HepG2 (cell line): ENCODE results near the gene CNIH3. TPM values are rescaled to one million over a fixed set of nuclear protein-coding genes. Genes with fewer than 3 reads are reported as not detected.

Experiments used
- ATAC-seq: fragments of 200-7000 bp; cut with Tn5 transposase; 3 replicates; pipeline ENCODE4 v1.9.1; 2020; ENCODE audit warnings: mild to moderate bottlenecking, moderate library complexity
- BruUV-seq: library from RNA; stranded (reverse); fragments of 400-500 nt; replicated peaks from 2 replicates; lab custom pipeline; 2021; lab: Mats Ljungman, UMichigan
- CTCF ChIA-PET: fragments of 300-600 bp; formaldehyde crosslinking; extraction: SDS; loops from one replicate; lab custom pipeline; 2021; ENCODE audit warnings: low total read pairs, inconsistent platforms, low intra/inter-chr PET ratio; lab: Yijun Ruan, JAX
- POLR2A ChIA-PET: fragments of 350-600 bp; sonication (Branson Sonifier 250); formaldehyde crosslinking; loops from one replicate; lab custom pipeline; 2020; ENCODE audit warnings: antibody characterized with exemption, inconsistent platforms; lab: Yijun Ruan, JAX
- DNase-seq: peaks from one replicate; pipeline ENCODE4 v3.0.0-alpha.2; 2015; ENCODE audit warnings: low spot score
- FAIRE-seq: peaks from 3 replicates; lab custom pipeline; 2011; peaks lifted over from hg19 to GRCh38; lab: Jason Lieb, UNC
- H2AFZ ChIP-seq: one replicate; pipeline ENCODE4 v1.6.1; 2011; ENCODE audit warnings: low read length, inconsistent platforms
- H3K27ac ChIP-seq: fragments of 300-600 bp; 3 replicates; pipeline ENCODE4 v1.8.0; 2011; ENCODE audit warnings: mixed run types, mild to moderate bottlenecking, mixed read lengths, low read length, inconsistent platforms; ENCODE audit not compliant: insufficient read depth; ENCODE audit errors: extremely low read length
- H3K27me3 ChIP-seq, 2 experiments: fragments of 200-600 bp in 1 of 2; 2 replicates in 1 of 2; 3 replicates in 1 of 2; pipeline versions ENCODE4 v1.6.0 to v1.8.0; 2011; ENCODE audit warnings: low read length in 2 of 2, mild to moderate bottlenecking in 2 of 2, moderate library complexity in 2 of 2, inconsistent platforms in 1 of 2; ENCODE audit not compliant: insufficient read depth in 2 of 2, control insufficient read depth in 1 of 2
- H3K36me3 ChIP-seq, 2 experiments: fragments of 200-600 bp in 1 of 2; replicated peaks in 1 of 2; 2 replicates in 1 of 2; 3 replicates in 1 of 2; pipeline versions ENCODE4 v1.5.1 to v1.8.0; 2011; ENCODE audit warnings: low read length in 2 of 2, inconsistent platforms in 1 of 2; ENCODE audit not compliant: insufficient read depth in 2 of 2, control insufficient read depth in 1 of 2
- H3K4me1 ChIP-seq: 2 replicates; pipeline ENCODE4 v1.5.1; 2012; ENCODE audit warnings: low read length, inconsistent platforms; ENCODE audit not compliant: insufficient read depth
- H3K4me2 ChIP-seq: 2 replicates; pipeline ENCODE4 v1.6.0; 2011; ENCODE audit warnings: low read depth, low read length, inconsistent platforms
- H3K4me3 ChIP-seq, 3 experiments: fragments of 200-600 bp in 1 of 3; sonication (generic), shearing (Covaris generic) in 1 of 3; replicated peaks in 1 of 3; 2 replicates each; pipeline ENCODE4 v1.5.1; 2011 to 2016; ENCODE audit warnings: low read length in 3 of 3, inconsistent platforms in 2 of 3, low read depth in 2 of 3, mild to moderate bottlenecking in 2 of 3, control low read depth in 1 of 3, mixed read lengths in 1 of 3; ENCODE audit not compliant: insufficient read depth in 1 of 3
- H3K79me2 ChIP-seq: one replicate; pipeline ENCODE4 v1.6.1; 2011; ENCODE audit warnings: low read length, inconsistent platforms; ENCODE audit not compliant: insufficient read depth
- H3K9ac ChIP-seq: 2 replicates; pipeline ENCODE4 v1.6.0; 2011; ENCODE audit warnings: mild to moderate bottlenecking, low read depth, low read length, inconsistent platforms; ENCODE audit not compliant: insufficient read depth
- H3K9me3 ChIP-seq: 2 replicates; pipeline ENCODE4 v1.5.1; 2012; ENCODE audit warnings: mild to moderate bottlenecking, low read length
- H4K20me1 ChIP-seq: 2 replicates; pipeline ENCODE4 v1.6.0; 2011; ENCODE audit warnings: inconsistent platforms, mild to moderate bottlenecking, low read length, moderate library complexity; ENCODE audit not compliant: insufficient read depth
- EED ChIP-seq: sonication (generic); formaldehyde crosslinking; IDR thresholded peaks from 2 replicates; pipeline ENCODE4 v1.5.0; 2020; ENCODE audit warnings: mild to moderate bottlenecking, missing genetic modification reagents
- FOXC1 ChIP-seq: sonication (generic); formaldehyde crosslinking; IDR thresholded peaks from 2 replicates; pipeline ENCODE4 v1.8.0; 2022; ENCODE audit warnings: mild to moderate bottlenecking, missing genetic modification reagents, borderline replicate concordance
- MNT ChIP-seq: fragments of 450-650 bp; IDR thresholded peaks from 2 replicates; pipeline ENCODE4 v1.6.1; 2016
- NFYC ChIP-seq: IDR thresholded peaks from 2 replicates; pipeline ENCODE4 v1.6.1; 2016; ENCODE audit warnings: missing genetic modification reagents, missing compliant biosample characterization
- NR2C2 ChIP-seq: sonication (generic); formaldehyde crosslinking; IDR thresholded peaks from 2 replicates; pipeline ENCODE4 v1.4.0; 2020; ENCODE audit warnings: missing genetic modification reagents, mild to moderate bottlenecking, moderate library complexity, borderline replicate concordance
- THYN1 ChIP-seq: sonication (generic); formaldehyde crosslinking; IDR thresholded peaks from 2 replicates; pipeline ENCODE4 v1.8.1; 2023; ENCODE audit warnings: low read depth, mild to moderate bottlenecking, moderate library complexity, missing genetic modification reagents, borderline replicate concordance
- ZMAT5 ChIP-seq: sonication (generic); formaldehyde crosslinking; IDR thresholded peaks from 2 replicates; pipeline ENCODE4 v1.5.0; 2020; ENCODE audit warnings: mild to moderate bottlenecking, low read depth, missing genetic modification reagents, borderline replicate concordance
- ZNF547 ChIP-seq: sonication (generic); formaldehyde crosslinking; IDR thresholded peaks from 2 replicates; pipeline ENCODE4 v1.5.1; 2020; ENCODE audit warnings: mild to moderate bottlenecking, missing genetic modification reagents
- ZSCAN9 ChIP-seq: IDR thresholded peaks from 2 replicates; pipeline ENCODE4 v1.6.1; 2016; ENCODE audit warnings: borderline replicate concordance
- WGBS: methylation state at CpG from one replicate; pipeline ENCODE4 v1.1.6; 2017; ENCODE audit warnings: low lambda C conversion rate; 5-methylcytosine and 5-hydroxymethylcytosine counted together
- in situ Hi-C: cut with HindIII; loops from 2 replicates; pipeline ENCODE4 v1.10.0; 2017; ENCODE audit warnings: low pct_unique_long_range_greater_than_20kb; ENCODE audit not compliant: extremely low pct_ligation_motif_present
- intact Hi-C: fragments of 100-400 bp; cut with micrococcal nuclease; formaldehyde crosslinking; loops from one replicate; pipeline ENCODE4 v1.10.0; 2022; ENCODE audit not compliant: unreplicated experiment
- polyA plus RNA-seq, 8 experiments: library from polyadenylated mRNA; depleted of rRNA in 3 of 8; stranded (reverse) in 7 of 8; unstranded in 1 of 8; fragments of >200 nt; fragmentation: Illumina TruSeq in 4 of 8; extraction: Trizol in 4 of 8; gene quantifications; 2 replicates each; pipeline versions ENCODE4 v1.2.1 to v1.2.3, GENCODE V29; 2011 to 2016; ENCODE audit warnings: low read depth in 4 of 8, missing spikeins in 1 of 8, mixed read lengths in 1 of 8; ENCODE audit not compliant: insufficient read depth in 1 of 8
- total RNA-seq, 5 experiments: library from RNA; depleted of rRNA; stranded (reverse); fragments of >200 nt; fragmentation: Illumina TruSeq; extraction: Trizol; gene quantifications; 2 replicates each; pipeline ENCODE4 v1.2.3, GENCODE V29; 2016; ENCODE audit warnings: low read depth in 1 of 5
- TF ChIP-seq, protein P1 (sequence below): sonication (generic); formaldehyde crosslinking; IDR thresholded peaks from 2 replicates; pipeline ENCODE4 v1.8.1; 2022; ENCODE audit warnings: low read depth, mild to moderate bottlenecking, missing genetic modification reagents
- TF ChIP-seq, protein P2 (sequence below): sonication (generic); formaldehyde crosslinking; IDR thresholded peaks from 2 replicates; pipeline ENCODE4 v1.5.0; 2020; ENCODE audit warnings: mild to moderate bottlenecking, missing genetic modification reagents, borderline replicate concordance

The CNIH3 gene
- total and polyA plus RNA-seq, 2 of the 13 experiments (the other 11 are each of a cell fraction or from before 2014, with no cell fraction given): 0.36 to 1.1 TPM

DNA sequence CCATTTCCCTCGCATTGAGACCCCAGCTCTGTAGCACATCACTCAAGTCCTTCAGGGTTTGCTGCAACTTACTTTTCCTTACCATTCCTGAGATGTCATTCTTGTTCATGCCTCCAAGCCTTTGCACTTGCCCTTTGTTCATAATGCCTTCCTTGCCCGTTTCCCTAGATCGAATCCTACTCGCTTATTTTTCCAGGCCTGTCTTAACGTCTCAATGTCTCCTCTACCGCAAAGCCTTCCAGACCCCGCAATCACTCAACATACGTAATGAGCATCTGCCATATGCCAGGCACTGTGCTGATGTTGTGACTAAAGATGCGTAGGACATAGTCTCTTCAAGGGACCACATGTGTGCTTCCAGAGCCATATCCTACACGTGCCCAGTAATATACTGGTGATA lies 31.1 kb upstream of the CNIH3 start (continued):
- TF ChIP-seq FOXC1 (CRISPR knock-in tag): no peak
- no peak for TF ChIP-seq ZMAT5
- no peak for TF ChIP-seq NFYC (CRISPR knock-in tag)

DNA sequence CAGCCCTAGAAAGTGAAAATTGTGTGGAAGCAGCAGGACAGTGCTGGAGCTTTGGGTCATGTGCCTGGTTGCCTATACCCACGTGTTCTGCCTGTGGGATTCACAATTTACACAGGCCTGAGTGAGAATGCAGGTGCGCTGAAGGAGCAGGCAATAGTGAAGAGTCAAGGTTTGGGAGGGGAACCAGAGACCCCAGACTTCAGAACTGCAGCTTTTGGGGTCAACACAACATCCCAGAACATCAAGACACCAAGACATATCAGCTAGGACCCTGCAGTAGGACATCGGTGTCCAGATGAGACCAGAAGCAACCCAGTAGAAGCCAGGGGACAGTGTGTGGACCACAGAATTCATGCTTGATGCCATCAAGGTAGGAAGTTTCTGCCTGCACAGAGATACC lies 29.1 kb upstream of the CNIH3 start:
- DNase-seq (no peak), ATAC-seq (no peak), FAIRE-seq (no peak)
- ChIA-PET POLR2A (no interaction called here), CTCF (no interaction called here)
- in situ Hi-C loops: no loop called here
- Histone ChIP-seq H3K27ac (no peak overlapping the region), H3K9ac (no peak overlapping the region), H3K36me3 (no peaks in the 10 kb centered on the region), H3K4me2 (no peak overlapping the region), H3K27me3 (no peaks in the 10 kb centered on the region), H3K79me2 (no peaks in the 10 kb centered on the region), H4K20me1 (no peaks in the 10 kb centered on the region), H3K9me3 (no peaks in the 10 kb centered on the region), H2AFZ (no peak overlapping the region), H3K4me3 (no peak overlapping the region), H3K4me1 (no peaks in the 10 kb centered on the region)
- peak; percentile 84 for TF ChIP-seq MNT
- TF ChIP-seq ZSCAN9: no peak
- no TSS peak for BruUV-seq
- intact Hi-C loops: no loop called here
- WGBS: 22% methylated on average over 3 of the region's 3 CpGs

GRCh38 chr1:224588515-224588914 lies 27.6 kb upstream of the CNIH3 start:
- H3K4me1 ChIP-seq: no peaks in the 10 kb centered on the region
- H3K36me3 ChIP-seq: no peaks in the 10 kb centered on the region
- H3K4me2 ChIP-seq: no peak overlapping the region
- in situ Hi-C loops (no loop called here), intact Hi-C loops (no loop called here)
- 0% methylated on average over 1 of the region's 1 CpG for WGBS
- FAIRE-seq (no peak), DNase-seq (no peak), ATAC-seq (no peak)
- BruUV-seq: no TSS peak
- no peaks in the 10 kb centered on the region for H3K27me3 ChIP-seq
- no peak overlapping the region for H2AFZ ChIP-seq
- H4K20me1 ChIP-seq: no peaks in the 10 kb centered on the region
- ChIA-PET POLR2A (no interaction called here), CTCF (no interaction called here)
- H3K4me3 ChIP-seq: no peak overlapping the region
- no peaks in the 10 kb centered on the region for H3K79me2 ChIP-seq
- no peak overlapping the region for H3K27ac ChIP-seq
- H3K9ac ChIP-seq: no peak overlapping the region
- H3K9me3 ChIP-seq: no peaks in the 10 kb centered on the region
- TF ChIP-seq, protein P1, sequence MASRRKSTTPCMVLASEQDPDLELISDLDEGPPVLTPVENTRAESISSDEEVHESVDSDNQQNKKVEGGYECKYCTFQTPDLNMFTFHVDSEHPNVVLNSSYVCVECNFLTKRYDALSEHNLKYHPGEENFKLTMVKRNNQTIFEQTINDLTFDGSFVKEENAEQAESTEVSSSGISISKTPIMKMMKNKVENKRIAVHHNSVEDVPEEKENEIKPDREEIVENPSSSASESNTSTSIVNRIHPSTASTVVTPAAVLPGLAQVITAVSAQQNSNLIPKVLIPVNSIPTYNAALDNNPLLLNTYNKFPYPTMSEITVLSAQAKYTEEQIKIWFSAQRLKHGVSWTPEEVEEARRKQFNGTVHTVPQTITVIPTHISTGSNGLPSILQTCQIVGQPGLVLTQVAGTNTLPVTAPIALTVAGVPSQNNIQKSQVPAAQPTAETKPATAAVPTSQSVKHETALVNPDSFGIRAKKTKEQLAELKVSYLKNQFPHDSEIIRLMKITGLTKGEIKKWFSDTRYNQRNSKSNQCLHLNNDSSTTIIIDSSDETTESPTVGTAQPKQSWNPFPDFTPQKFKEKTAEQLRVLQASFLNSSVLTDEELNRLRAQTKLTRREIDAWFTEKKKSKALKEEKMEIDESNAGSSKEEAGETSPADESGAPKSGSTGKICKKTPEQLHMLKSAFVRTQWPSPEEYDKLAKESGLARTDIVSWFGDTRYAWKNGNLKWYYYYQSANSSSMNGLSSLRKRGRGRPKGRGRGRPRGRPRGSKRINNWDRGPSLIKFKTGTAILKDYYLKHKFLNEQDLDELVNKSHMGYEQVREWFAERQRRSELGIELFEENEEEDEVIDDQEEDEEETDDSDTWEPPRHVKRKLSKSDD (CRISPR knock-in tag): no peak
- TF ChIP-seq, protein P2, sequence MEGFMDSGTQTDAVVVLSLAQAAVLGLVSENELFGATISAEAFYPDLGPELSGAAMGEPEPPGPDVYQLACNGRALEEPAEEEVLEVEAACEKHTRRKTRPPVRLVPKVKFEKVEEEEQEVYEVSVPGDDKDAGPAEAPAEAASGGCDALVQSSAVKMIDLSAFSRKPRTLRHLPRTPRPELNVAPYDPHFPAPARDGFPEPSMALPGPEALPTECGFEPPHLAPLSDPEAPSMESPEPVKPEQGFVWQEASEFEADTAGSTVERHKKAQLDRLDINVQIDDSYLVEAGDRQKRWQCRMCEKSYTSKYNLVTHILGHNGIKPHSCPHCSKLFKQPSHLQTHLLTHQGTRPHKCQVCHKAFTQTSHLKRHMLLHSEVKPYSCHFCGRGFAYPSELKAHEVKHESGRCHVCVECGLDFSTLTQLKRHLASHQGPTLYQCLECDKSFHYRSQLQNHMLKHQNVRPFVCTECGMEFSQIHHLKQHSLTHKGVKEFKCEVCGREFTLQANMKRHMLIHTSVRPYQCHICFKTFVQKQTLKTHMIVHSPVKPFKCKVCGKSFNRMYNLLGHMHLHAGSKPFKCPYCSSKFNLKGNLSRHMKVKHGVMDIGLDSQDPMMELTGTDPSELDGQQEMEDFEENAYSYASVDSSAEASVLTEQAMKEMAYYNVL: no peak
- TF ChIP-seq NR2C2 (CRISPR knock-in tag): no peak
- no peak for TF ChIP-seq THYN1 (CRISPR knock-in tag)
- no peak for TF ChIP-seq ZNF547 (CRISPR knock-in tag)
- no peak for TF ChIP-seq EED (CRISPR knock-in tag)
